GM18868 (cell line): Measurements from ENCODE around the gene NRP1.

Experiments used
- ATAC-seq: cut with Tn5 transposase; IDR thresholded peaks from one replicate; pipeline ENCODE4 v1.9.1; 2021; ENCODE audit warnings: mild to moderate bottlenecking, moderate library complexity; ENCODE audit not compliant: unreplicated experiment

The NRP1 gene

GRCh38 chr10:33216661-33217427 is 117.6 kb downstream of the NRP1 start:
- ATAC-seq: no peak

- no peak for ATAC-seq
Measured at GRCh38 chr10:33215635-33216034, 118.8 kb downstream of the NRP1 start.

- ATAC-seq: no peak
Measured at GRCh38 chr10:33215154-33215553, 119.3 kb downstream of the NRP1 start.

GRCh38 chr10:33214174-33214573 is 120.3 kb downstream of the NRP1 start:
- ATAC-seq: no peak

- ATAC-seq: no peak
Measured at GRCh38 chr10:33212061-33212748, 122.3 kb downstream of the NRP1 start.

- no peak for ATAC-seq
Measured at GRCh38 chr10:33211106-33211878, 123.2 kb downstream of the NRP1 start.

- no peak for ATAC-seq
Measured at GRCh38 chr10:33209802-33210201, 124.7 kb downstream of the NRP1 start.

- ATAC-seq: no peak
Measured at GRCh38 chr10:33208166-33208565, 126.3 kb downstream of the NRP1 start.

- no peak for ATAC-seq
Measured at GRCh38 chr10:33204031-33204430, 130.4 kb downstream of the NRP1 start.

- ATAC-seq: no peak
Measured at GRCh38 chr10:33201971-33202370, 132.5 kb downstream of the NRP1 start.

- no peak for ATAC-seq
Measured at GRCh38 chr10:33201056-33201780, 133.2 kb downstream of the NRP1 start.

GRCh38 chr10:33199731-33200232 is 134.7 kb downstream of the NRP1 start:
- no peak for ATAC-seq

- ATAC-seq: no peak
Measured at GRCh38 chr10:33198610-33199009, 135.9 kb downstream of the NRP1 start.

GRCh38 chr10:33196710-33197491 is 137.6 kb downstream of the NRP1 start:
- no peak for ATAC-seq

- ATAC-seq: no peak
Measured at GRCh38 chr10:33196377-33196706, 138.1 kb downstream of the NRP1 start.

- no peak for ATAC-seq
Measured at GRCh38 chr10:33195608-33196376, 138.7 kb downstream of the NRP1 start.

- ATAC-seq: no peak
Measured at GRCh38 chr10:33193701-33194521, 140.6 kb downstream of the NRP1 start.

GRCh38 chr10:33193057-33193700 is 141.3 kb downstream of the NRP1 start:
- ATAC-seq: peak; percentile 93
